ENCODE measurements around the gene SLC25A25. TPM values are rescaled to one million over a fixed set of nuclear protein-coding genes. Genes with fewer than 3 reads are reported as not detected.
A peak's percentile ranks its signal among the peaks of the same experiment; 100 is the strongest.

SLC25A25 gene
- total RNA-seq, 1 experiment from 2014 or later: 94.8 TPM

- DNase-seq (ENCODE audit: low spot score): peak; percentile 92
Observed at GRCh38 chr9:128072144-128073021, 4.4 kb downstream of the SLC25A25 start.

- no peak for DNase-seq (ENCODE audit: low spot score)
Observed at GRCh38 chr9:128073253-128073886, 5.3 kb downstream of the SLC25A25 start.

- DNase-seq (ENCODE audit: low spot score): peak; percentile 38
Observed at GRCh38 chr9:128077847-128078503, 9.9 kb downstream of the SLC25A25 start.

- DNase-seq (ENCODE audit: low spot score): peak; percentile 92
Observed at GRCh38 chr9:128078504-128079434, 10.7 kb downstream of the SLC25A25 start.

GRCh38 chr9:128080206-128080605 lies 12.2 kb downstream of the SLC25A25 start:
- DNase-seq (ENCODE audit: low spot score): no peak

GRCh38 chr9:128081056-128081455 lies 13.0 kb downstream of the SLC25A25 start:
- peak; percentile 41 for DNase-seq (ENCODE audit: low spot score)

- DNase-seq (ENCODE audit: low spot score): peak; percentile 58
Observed at GRCh38 chr9:128082151-128082550, 14.1 kb downstream of the SLC25A25 start.

- DNase-seq (ENCODE audit: low spot score): no peak
Observed at GRCh38 chr9:128084746-128085145, 16.7 kb downstream of the SLC25A25 start.

- no peak for DNase-seq (ENCODE audit: low spot score)
Observed at GRCh38 chr9:128085943-128086342, 17.9 kb downstream of the SLC25A25 start.

- DNase-seq (ENCODE audit: low spot score): no peak
Observed at GRCh38 chr9:128087262-128087661, 19.2 kb downstream of the SLC25A25 start.

- no peak for DNase-seq (ENCODE audit: low spot score)
Observed at GRCh38 chr9:128088253-128088945, 20.4 kb downstream of the SLC25A25 start.

GRCh38 chr9:128089299-128089698 lies 21.3 kb downstream of the SLC25A25 start:
- no peak for DNase-seq (ENCODE audit: low spot score)

- DNase-seq (ENCODE audit: low spot score): no peak
Observed at GRCh38 chr9:128091144-128091543, 23.1 kb downstream of the SLC25A25 start.

GRCh38 chr9:128091571-128091970 lies 23.5 kb downstream of the SLC25A25 start:
- no peak for DNase-seq (ENCODE audit: low spot score)

GRCh38 chr9:128092199-128092977 lies 24.4 kb downstream of the SLC25A25 start:
- no peak for DNase-seq (ENCODE audit: low spot score)

- no peak for DNase-seq (ENCODE audit: low spot score)
Observed at GRCh38 chr9:128093011-128093410, 25.0 kb downstream of the SLC25A25 start.

- DNase-seq (ENCODE audit: low spot score): peak; percentile 98
Observed at GRCh38 chr9:128094166-128094949, 26.3 kb downstream of the SLC25A25 start.

- no peak for DNase-seq (ENCODE audit: low spot score)
Observed at GRCh38 chr9:128094950-128095544, 27.0 kb downstream of the SLC25A25 start.
